PC-3 (cell line): ENCODE results near the gene CRIM1. TPM values are rescaled to one million over a fixed set of nuclear protein-coding genes. Genes with fewer than 3 reads are reported as not detected.

Experiments used
- ATAC-seq: fragments of 200-7000 bp; cut with Tn5 transposase; 2 replicates; pipeline ENCODE4 v1.9.1; 2020; ENCODE audit warnings: mild to moderate bottlenecking, moderate library complexity
- BruUV-seq: library from RNA; stranded (reverse); fragments of 400-500 nt; replicated peaks from 2 replicates; lab custom pipeline; 2021; lab: Mats Ljungman, UMichigan
- CTCF ChIA-PET: fragments of 300-600 bp; sonication (Branson Sonifier 250); formaldehyde crosslinking; loops from one replicate; lab custom pipeline; 2022; ENCODE audit warnings: antibody characterized with exemption; lab: Charles Lee
- POLR2A ChIA-PET: fragments of 300-600 bp; sonication (Branson Sonifier 250); formaldehyde crosslinking; loops from one replicate; lab custom pipeline; 2022; ENCODE audit warnings: antibody characterized with exemption; ENCODE audit not compliant: unreplicated experiment; lab: Charles Lee
- DNase-seq: peaks from one replicate; pipeline ENCODE4 v3.0.0-alpha.2; 2015
- H2AFZ ChIP-seq: fragments of 300-600 bp; sonication (generic); 2 replicates; pipeline ENCODE4 v1.6.0; 2016; ENCODE audit warnings: antibody characterized with exemption, low read length
- H3F3A ChIP-seq: fragments of 300-600 bp; sonication (generic); one replicate; pipeline ENCODE4 v1.6.0; 2017; ENCODE audit warnings: antibody characterized with exemption, low read length, control low read depth, mild to moderate bottlenecking; ENCODE audit not compliant: unreplicated experiment
- H3K27ac ChIP-seq: fragments of 300-600 bp; sonication (generic); 2 replicates; pipeline ENCODE4 v1.5.1; 2016; ENCODE audit warnings: mild to moderate bottlenecking, low read length
- H3K27me3 ChIP-seq: fragments of 300-600 bp; sonication (generic); 2 replicates; pipeline ENCODE4 v1.6.1; 2016; ENCODE audit warnings: low read length, mixed read lengths
- H3K36me3 ChIP-seq: fragments of 300-600 bp; sonication (generic); 2 replicates; pipeline ENCODE4 v1.6.1; 2016; ENCODE audit warnings: low read depth, mixed run types, low read length, mixed read lengths
- H3K4me1 ChIP-seq: fragments of 300-600 bp; sonication (generic); 2 replicates; pipeline ENCODE4 v1.5.1; 2016; ENCODE audit warnings: low read length; ENCODE audit not compliant: insufficient read depth
- H3K4me2 ChIP-seq: fragments of 300-600 bp; sonication (generic); 2 replicates; pipeline ENCODE4 v1.6.0; 2016; ENCODE audit warnings: low read length
- H3K4me3 ChIP-seq: fragments of 300-600 bp; sonication (generic); 2 replicates; pipeline ENCODE4 v1.5.1; 2016; ENCODE audit warnings: mild to moderate bottlenecking, low read length, mixed read lengths
- H3K79me2 ChIP-seq: fragments of 300-600 bp; sonication (generic); 2 replicates; pipeline ENCODE4 v1.6.1; 2017; ENCODE audit warnings: low read length, mixed read lengths
- H3K9ac ChIP-seq: fragments of 300-600 bp; sonication (generic); 2 replicates; pipeline ENCODE4 v1.6.0; 2016; ENCODE audit warnings: mild to moderate bottlenecking, low read length
- H3K9me2 ChIP-seq: fragments of 300-600 bp; sonication (generic); replicated peaks from 2 replicates; pipeline ENCODE4 v1.6.1; 2016; ENCODE audit warnings: mixed run types, low read length, mixed read lengths
- H3K9me3 ChIP-seq: fragments of 300-600 bp; sonication (generic); 2 replicates; pipeline ENCODE4 v1.6.1; 2016; ENCODE audit warnings: low read length, mixed read lengths
- H4K20me1 ChIP-seq: fragments of 300-600 bp; sonication (generic); 2 replicates; pipeline ENCODE4 v1.6.1; 2016; ENCODE audit warnings: low read length, mixed read lengths
- CTCF ChIP-seq: fragments of 300-600 bp; sonication (generic); conservative IDR thresholded peaks from 2 replicates; pipeline ENCODE4 v1.5.1; 2017; ENCODE audit warnings: antibody characterized with exemption, low read depth, mild to moderate bottlenecking, low read length
- EZH2 ChIP-seq: fragments of 300-600 bp; sonication (generic); IDR thresholded peaks from one replicate; pipeline ENCODE4 v1.6.1; 2017; ENCODE audit warnings: antibody characterized with exemption, mild to moderate bottlenecking, low read length; ENCODE audit not compliant: unreplicated experiment
- EZH2phosphoT487 ChIP-seq: fragments of 300-600 bp; sonication (generic); IDR thresholded peaks from 2 replicates; pipeline ENCODE4 v1.6.1; 2018; ENCODE audit warnings: mild to moderate bottlenecking, antibody characterized with exemption, low read length, borderline replicate concordance
- intact Hi-C: fragments of 100-400 bp; cut with micrococcal nuclease; formaldehyde crosslinking; loops from 2 replicates; pipeline ENCODE4 v1.9.0; 2023
- total RNA-seq: library from RNA; depleted of rRNA; stranded (reverse); fragments of >200 nt; gene quantifications from 2 replicates; pipeline ENCODE4 v1.2.3, GENCODE V29; 2014

The CRIM1 gene
- total RNA-seq, 1 experiment from 2014 or later = 70.7 TPM

- no peak overlapping the region for H2AFZ ChIP-seq
- no peak for DNase-seq
- no peaks in the 10 kb centered on the region for H3K27me3 ChIP-seq
- H3K9me2 ChIP-seq = no peaks in the 10 kb centered on the region
- H3K27ac ChIP-seq = no peak overlapping the region
- POLR2A ChIA-PET = no interaction called here
- H3K4me2 ChIP-seq = no peak overlapping the region
- no peak overlapping the region for H3K4me3 ChIP-seq
- ATAC-seq = no peak
- TF ChIP-seq CTCF = no peak
- TF ChIP-seq EZH2 = no peak
- TF ChIP-seq EZH2phosphoT487 = no peak
- CTCF ChIA-PET = no interaction called here
- H3K36me3 ChIP-seq = peaks cover 27% of the 10 kb centered on the region
- H3K4me1 ChIP-seq = peaks cover 24% of the 10 kb centered on the region
- BruUV-seq = no TSS peak
- no peaks in the 10 kb centered on the region for H3K9me3 ChIP-seq
- H3K79me2 ChIP-seq = no peaks in the 10 kb centered on the region
- H3F3A ChIP-seq = no peaks in the 10 kb centered on the region
- intact Hi-C loops = no loop called here
- no peak overlapping the region for H3K9ac ChIP-seq
- no peaks in the 10 kb centered on the region for H4K20me1 ChIP-seq
These were observed 153.5 kb downstream of the CRIM1 start for GRCh38 chr2:36509075-36509474.

- H3K4me3 ChIP-seq = no peak overlapping the region
- no peaks in the 10 kb centered on the region for H3F3A ChIP-seq
- DNase-seq (no peak), ATAC-seq (no peak)
- H3K27ac ChIP-seq = no peak overlapping the region
- H2AFZ ChIP-seq = no peak overlapping the region
- no peak for TF ChIP-seq EZH2phosphoT487
- TF ChIP-seq EZH2 = no peak
- TF ChIP-seq CTCF = no peak
- BruUV-seq = no TSS peak
- no peaks in the 10 kb centered on the region for H3K9me3 ChIP-seq
- no peaks in the 10 kb centered on the region for H4K20me1 ChIP-seq
- ChIA-PET CTCF (no interaction called here), POLR2A (interaction anchor here (0.5 kb wide), 1 partner anchor 42 kb away, joined by 3 read pairs; no protein-coding TSS in a partner anchor)
- no peak overlapping the region for H3K4me2 ChIP-seq
- no peak overlapping the region for H3K9ac ChIP-seq
- no peaks in the 10 kb centered on the region for H3K27me3 ChIP-seq
- intact Hi-C loops = loop anchor here (1.0 kb wide), 2 partner anchors 26 to 32 kb away; no protein-coding TSS in a partner anchor
- H3K9me2 ChIP-seq = no peaks in the 10 kb centered on the region
- no peaks in the 10 kb centered on the region for H3K79me2 ChIP-seq
- H3K4me1 ChIP-seq = 0 out of 2 replicates have a peak, but pooled peaks cover 4% of the 10 kb centered on the region
- peaks cover 50% of the 10 kb centered on the region for H3K36me3 ChIP-seq
These were observed 156.5 kb downstream of the CRIM1 start for GRCh38 chr2:36511858-36512603.

- no peaks in the 10 kb centered on the region for H3K27me3 ChIP-seq
These were observed 157.1 kb downstream of the CRIM1 start for GRCh38 chr2:36512705-36513104.

More at GRCh38 chr2:36512705-36513104, 157.1 kb downstream of the CRIM1 start:
- 0 out of 2 replicates have a peak, but pooled peaks cover 4% of the 10 kb centered on the region for H3K4me1 ChIP-seq
- DNase-seq (no peak), ATAC-seq (peak; percentile 52)
- BruUV-seq = no TSS peak
- H3K9ac ChIP-seq = no peak overlapping the region
- intact Hi-C loops = no loop called here
- no peaks in the 10 kb centered on the region for H3K9me2 ChIP-seq
- H3K36me3 ChIP-seq = peaks cover 56% of the 10 kb centered on the region
- H3K9me3 ChIP-seq = no peaks in the 10 kb centered on the region
- H3K4me3 ChIP-seq = no peak overlapping the region
- no peak overlapping the region for H3K4me2 ChIP-seq
- no peaks in the 10 kb centered on the region for H4K20me1 ChIP-seq
- TF ChIP-seq EZH2 = no peak
- no peak overlapping the region for H2AFZ ChIP-seq
- ChIA-PET POLR2A (interaction anchor here (0.5 kb wide), 1 partner anchor 41 kb away, joined by 3 read pairs; no protein-coding TSS in a partner anchor), CTCF (no interaction called here)
- H3F3A ChIP-seq = no peaks in the 10 kb centered on the region
- H3K27ac ChIP-seq = no peak overlapping the region
- no peaks in the 10 kb centered on the region for H3K79me2 ChIP-seq
